CD4-positive, alpha-beta T cell (primary cell): ENCODE data around the gene UPB1. TPM values are rescaled to one million over a fixed set of nuclear protein-coding genes. Genes with fewer than 3 reads are reported as not detected.

ENCODE experiments used
- ATAC-seq: fragments of 200-7000 bp; cut with Tn5 transposase; one replicate; pipeline ENCODE4 v1.10.0; 2022; ENCODE audit warnings: mild to moderate bottlenecking; ENCODE audit not compliant: poor library complexity
- CTCF ChIA-PET: fragments of 350-600 bp; sonication (Branson Sonifier 250); formaldehyde crosslinking; loops from one replicate; lab custom pipeline; 2021; ENCODE audit warnings: antibody characterized with exemption, inconsistent platforms; lab: Charles Lee
- POLR2A ChIA-PET: fragments of 350-600 bp; sonication (Branson Sonifier 250); formaldehyde crosslinking; loops from one replicate; lab custom pipeline; 2021; ENCODE audit warnings: antibody characterized with exemption, inconsistent platforms; lab: Charles Lee
- DNase-seq, 14 experiments: peaks; one replicate each; pipeline ENCODE4 v3.0.0-alpha.2; 2013 to 2020; ENCODE audit warnings: mixed read lengths in 2 of 14
- H3K27ac ChIP-seq, 2 donors: one replicate each; pipeline versions ENCODE4 v1.5.1 to v1.7.0; 2013; ENCODE audit warnings: low read length in 2 of 2, low read depth in 1 of 2, mild to moderate bottlenecking in 1 of 2
- H3K27me3 ChIP-seq, 2 experiments: 1 replicate in 1 of 2; 2 replicates in 1 of 2; pipeline versions ENCODE4 v1.6.1 to v1.7.0; 2013; ENCODE audit warnings: low read length in 2 of 2, control low read depth in 1 of 2, mild to moderate bottlenecking in 1 of 2, moderate library complexity in 1 of 2; ENCODE audit not compliant: insufficient read depth in 2 of 2, control insufficient read depth in 1 of 2
- H3K36me3 ChIP-seq: one replicate; pipeline ENCODE4 v1.6.1; 2013; ENCODE audit warnings: low read length, control low read depth; ENCODE audit not compliant: insufficient read depth
- H3K4me1 ChIP-seq: one replicate; pipeline ENCODE4 v1.6.1; 2013; ENCODE audit warnings: low read length, control low read depth; ENCODE audit not compliant: insufficient read depth
- H3K4me3 ChIP-seq: one replicate; pipeline ENCODE4 v1.5.1; 2013; ENCODE audit warnings: mild to moderate bottlenecking, low read length, moderate library complexity
- H3K9me3 ChIP-seq, 2 experiments: 1 replicate in 1 of 2; 2 replicates in 1 of 2; pipeline versions ENCODE4 v1.6.1 to v1.7.0; 2013; ENCODE audit warnings: low read length in 2 of 2, mild to moderate bottlenecking in 2 of 2, control low read depth in 1 of 2, moderate library complexity in 1 of 2; ENCODE audit not compliant: control insufficient read depth in 1 of 2, insufficient read depth in 1 of 2
- H3K27ac Mint-ChIP-seq: one replicate; pipeline ENCODE4 v1.8.0; 2020; ENCODE audit warnings: mixed read lengths
- H3K27me3 Mint-ChIP-seq: one replicate; pipeline ENCODE4 v1.8.0; 2021; ENCODE audit warnings: mixed read lengths
- H3K36me3 Mint-ChIP-seq: one replicate; pipeline ENCODE4 v1.8.0; 2021; ENCODE audit warnings: low read depth, mixed read lengths
- H3K4me1 Mint-ChIP-seq: one replicate; pipeline ENCODE4 v1.8.0; 2021; ENCODE audit warnings: low read depth, mixed read lengths
- H3K4me3 Mint-ChIP-seq: one replicate; pipeline ENCODE4 v1.8.0; 2020; ENCODE audit warnings: mild to moderate bottlenecking, mixed read lengths
- H3K9me3 Mint-ChIP-seq: one replicate; pipeline ENCODE4 v1.8.0; 2020; ENCODE audit warnings: mixed read lengths
- CTCF ChIP-seq: fragments of 200-600 bp; IDR thresholded peaks from one replicate; pipeline ENCODE4 v1.8.0; 2022; ENCODE audit warnings: antibody characterized with exemption, mild to moderate bottlenecking
- intact Hi-C, 2 experiments: fragments of 100-400 bp; cut with DNase I in 1 of 2; cut with micrococcal nuclease in 1 of 2; formaldehyde crosslinking; loops; one replicate each; pipeline versions ENCODE4 v1.15.1 to v1.9.0; 2023 to 2025; cut with DNase I, micrococcal nuclease
- total RNA-seq, 174 experiments: library from RNA in 2 of 174; stranded (reverse) in 2 of 174; gene quantifications; one replicate each; pipeline ENCODE4 v1.2.3 and lab custom pipeline; 2021 to 2026

UPB1 gene
- total RNA-seq, 2 experiments from 2014 or later: 2.7 to 3.7 TPM

GRCh38 chr22:24536089-24536488 lies 41.0 kb downstream of the UPB1 start:
- no peaks in the 10 kb centered on the region for H3K27me3 Mint-ChIP-seq
- H3K4me3 Mint-ChIP-seq: no peak overlapping the region
- Histone ChIP-seq H3K4me1 (no peaks in the 10 kb centered on the region), H3K27me3 (no peaks in the 10 kb centered on the region), H3K9me3 (no peaks in the 10 kb centered on the region), H3K36me3 (peaks cover 12% of the 10 kb centered on the region), H3K4me3 (no peak overlapping the region), H3K27ac (no peak overlapping the region)
- ChIA-PET POLR2A (no interaction called here), CTCF (no interaction called here)
- ATAC-seq (no peak), DNase-seq (no peak)
- intact Hi-C loops: no loop called here
- peaks cover 22% of the 10 kb centered on the region for H3K36me3 Mint-ChIP-seq
- no peaks in the 10 kb centered on the region for H3K4me1 Mint-ChIP-seq
- no peak overlapping the region for H3K27ac Mint-ChIP-seq
- TF ChIP-seq CTCF: no peak
- no peaks in the 10 kb centered on the region for H3K9me3 Mint-ChIP-seq

- ChIA-PET CTCF (no interaction called here), POLR2A (no interaction called here)
- H3K36me3 ChIP-seq: peaks cover 52% of the 10 kb centered on the region
- H3K9me3 Mint-ChIP-seq: no peaks in the 10 kb centered on the region
- H3K36me3 Mint-ChIP-seq: peaks cover 56% of the 10 kb centered on the region
- no peak overlapping the region for H3K4me3 Mint-ChIP-seq
- ATAC-seq (no peak), DNase-seq (no peak)
- no peaks in the 10 kb centered on the region for H3K4me1 ChIP-seq
- no peak overlapping the region for H3K27ac ChIP-seq
- H3K9me3 ChIP-seq: no peaks in the 10 kb centered on the region
- H3K27me3 ChIP-seq: no peaks in the 10 kb centered on the region
- no peaks in the 10 kb centered on the region for H3K4me1 Mint-ChIP-seq
- intact Hi-C loops: no loop called here
- no peaks in the 10 kb centered on the region for H3K27me3 Mint-ChIP-seq
- no peak overlapping the region for H3K27ac Mint-ChIP-seq
- H3K4me3 ChIP-seq: no peak overlapping the region
- TF ChIP-seq CTCF: no peak
Observed at GRCh38 chr22:24540470-24540869, 45.3 kb downstream of the UPB1 start.

GRCh38 chr22:24541681-24542515 lies 46.8 kb downstream of the UPB1 start:
- Mint-ChIP-seq H3K4me1 (no peaks in the 10 kb centered on the region), H3K4me3 (no peak overlapping the region), H3K27ac (no peak overlapping the region), H3K36me3 (peaks cover 68% of the 10 kb centered on the region), H3K27me3 (no peaks in the 10 kb centered on the region), H3K9me3 (no peaks in the 10 kb centered on the region)
- Histone ChIP-seq H3K36me3 (peaks cover 60% of the 10 kb centered on the region), H3K27ac (no peak overlapping the region), H3K9me3 (no peaks in the 10 kb centered on the region), H3K4me3 (no peak overlapping the region), H3K27me3 (no peaks in the 10 kb centered on the region), H3K4me1 (no peaks in the 10 kb centered on the region)
- ChIA-PET POLR2A (interaction anchor here (1.3 kb wide), 1 partner anchor 13 kb away, joined by 5 read pairs; the partner anchor contains the start of gene GUCD1), CTCF (no interaction called here)
- no peak for DNase-seq
- intact Hi-C loops: no loop called here
- no peak for ATAC-seq
- no peak for TF ChIP-seq CTCF
